Astrocyte of the cerebellum (primary cell): ENCODE results near the gene HOXD8.

ENCODE experiments used
- DNase-seq: peaks from one replicate; pipeline ENCODE4 v3.0.0-alpha.2; 2011; ENCODE audit warnings: low read depth
- H3K4me3 ChIP-seq: 2 replicates; pipeline ENCODE4 v1.5.1; 2011; ENCODE audit warnings: mild to moderate bottlenecking, low read depth, low read length, moderate library complexity
- CTCF ChIP-seq: IDR thresholded peaks from 2 replicates; pipeline ENCODE4 v1.5.1; 2012; ENCODE audit warnings: low read length, low read depth, moderate library complexity, mild to moderate bottlenecking; ENCODE audit errors: missing control alignments
- in situ Hi-C: cut with HindIII; loops from 2 replicates; pipeline ENCODE4 v1.10.0; 2017; ENCODE audit warnings: low sequenced_read_pairs

The HOXD8 gene

GRCh38 chr2:176167398-176167797, 37.9 kb downstream of the HOXD8 start:
- no peak for DNase-seq
- TF ChIP-seq CTCF = no peak
- H3K4me3 ChIP-seq = no peak overlapping the region
- in situ Hi-C loops = no loop called here

DNA sequence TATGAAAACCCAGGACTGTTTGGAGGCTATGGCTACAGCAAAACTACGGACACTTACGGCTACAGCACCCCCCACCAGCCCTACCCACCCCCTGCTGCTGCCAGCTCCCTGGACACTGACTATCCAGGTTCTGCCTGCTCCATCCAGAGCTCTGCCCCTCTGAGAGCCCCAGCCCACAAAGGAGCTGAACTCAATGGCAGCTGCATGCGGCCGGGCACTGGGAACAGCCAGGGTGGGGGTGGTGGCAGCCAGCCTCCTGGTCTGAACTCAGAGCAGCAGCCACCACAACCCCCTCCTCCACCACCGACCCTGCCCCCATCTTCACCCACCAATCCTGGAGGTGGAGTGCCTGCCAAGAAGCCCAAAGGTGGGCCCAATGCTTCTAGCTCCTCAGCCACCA, 39.7 kb downstream of the HOXD8 start:
- in situ Hi-C loops = no loop called here
- H3K4me3 ChIP-seq = no peak overlapping the region
- no peak for DNase-seq
- TF ChIP-seq CTCF = no peak

DNA sequence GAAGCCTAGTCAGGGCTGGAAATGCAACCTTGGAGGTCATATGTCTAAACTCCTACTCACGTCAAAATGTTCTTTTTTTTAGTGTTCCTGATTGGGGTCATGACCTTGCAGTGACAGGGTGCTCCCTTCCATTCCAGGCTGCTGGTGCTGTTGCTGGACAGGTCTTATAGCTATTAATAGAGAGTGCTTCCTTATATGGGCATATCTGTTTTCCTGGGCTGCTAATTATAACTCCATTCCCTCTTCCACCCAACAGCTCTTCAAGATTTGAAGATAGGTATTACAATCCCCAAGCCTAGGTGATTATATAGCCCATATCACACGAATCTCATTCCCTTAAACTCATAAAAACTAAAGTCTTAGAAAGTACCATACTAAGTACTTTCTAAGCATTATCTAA, 40.2 kb downstream of the HOXD8 start:
- no peak overlapping the region for H3K4me3 ChIP-seq
- in situ Hi-C loops = no loop called here
- no peak for TF ChIP-seq CTCF
- DNase-seq = no peak

GRCh38 chr2:176170602-176171305, 41.2 kb downstream of the HOXD8 start:
- in situ Hi-C loops = no loop called here
- DNase-seq = no peak
- H3K4me3 ChIP-seq = no peak overlapping the region
- TF ChIP-seq CTCF = no peak

DNA sequence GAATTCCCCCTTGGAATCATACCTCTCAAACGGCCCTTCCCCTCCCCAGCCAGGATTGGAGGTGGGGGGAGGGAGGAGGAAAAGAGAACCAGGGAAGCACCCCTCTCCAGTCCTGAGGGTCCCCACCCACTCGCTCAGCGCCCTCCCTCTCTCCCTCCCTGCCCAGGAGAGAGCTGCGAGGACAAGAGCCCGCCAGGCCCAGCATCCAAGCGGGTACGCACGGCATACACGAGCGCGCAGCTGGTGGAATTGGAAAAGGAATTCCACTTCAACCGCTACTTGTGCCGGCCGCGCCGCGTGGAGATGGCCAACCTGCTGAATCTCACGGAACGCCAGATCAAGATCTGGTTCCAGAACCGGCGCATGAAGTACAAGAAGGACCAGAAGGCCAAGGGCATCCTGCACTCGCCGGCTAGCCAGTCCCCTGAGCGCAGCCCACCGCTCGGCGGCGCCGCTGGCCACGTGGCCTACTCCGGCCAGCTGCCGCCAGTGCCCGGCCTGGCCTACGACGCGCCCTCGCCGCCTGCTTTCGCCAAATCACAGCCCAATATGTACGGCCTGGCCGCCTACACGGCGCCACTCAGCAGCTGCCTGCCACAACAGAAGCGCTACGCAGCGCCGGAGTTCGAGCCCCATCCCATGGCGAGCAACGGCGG, 42.0 kb downstream of the HOXD8 start:
- in situ Hi-C loops = no loop called here
- no peak overlapping the region for H3K4me3 ChIP-seq
- no peak for DNase-seq
- TF ChIP-seq CTCF = no peak

GRCh38 chr2:176172007-176172894, 42.7 kb downstream of the HOXD8 start:
- no peak overlapping the region for H3K4me3 ChIP-seq
- no peak for TF ChIP-seq CTCF
- no peak for DNase-seq
- in situ Hi-C loops = no loop called here
